Osteocyte (in vitro differentiated cells): ENCODE results near the gene ATP13A2. TPM values are rescaled to one million over a fixed set of nuclear protein-coding genes. Genes with fewer than 3 reads are reported as not detected.
"Not testable (repeated sequence)": the region's sequence is repeated elsewhere in the genome, so short reads cannot be mapped to it uniquely, and the experiment has no call there.

Source experiments
- DNase-seq: peaks from one replicate; pipeline ENCODE4 v3.0.0; 2021; ENCODE audit warnings: mixed read lengths; ENCODE audit not compliant: unreplicated experiment; ENCODE audit errors: extremely low spot score
- H3K27ac Mint-ChIP-seq: one replicate; pipeline ENCODE4 v1.8.0; 2021; ENCODE audit warnings: mild to moderate bottlenecking, mixed read lengths; ENCODE audit not compliant: unreplicated experiment
- H3K27me3 Mint-ChIP-seq: one replicate; pipeline ENCODE4 v1.8.0; 2021; ENCODE audit warnings: mixed read lengths; ENCODE audit not compliant: unreplicated experiment
- H3K36me3 Mint-ChIP-seq: one replicate; pipeline ENCODE4 v1.8.0; 2021; ENCODE audit warnings: mixed read lengths; ENCODE audit not compliant: unreplicated experiment
- H3K4me1 Mint-ChIP-seq: one replicate; pipeline ENCODE4 v1.8.0; 2021; ENCODE audit warnings: mixed read lengths; ENCODE audit not compliant: unreplicated experiment
- H3K4me3 Mint-ChIP-seq: one replicate; pipeline ENCODE4 v1.8.0; 2021; ENCODE audit warnings: mild to moderate bottlenecking, moderate library complexity, mixed read lengths; ENCODE audit not compliant: unreplicated experiment
- H3K9me3 Mint-ChIP-seq: one replicate; pipeline ENCODE4 v1.8.0; 2021; ENCODE audit warnings: mixed read lengths; ENCODE audit not compliant: unreplicated experiment
- CTCF ChIP-seq: fragments of 200-600 bp; sonication (generic); IDR thresholded peaks from 2 replicates; pipeline ENCODE4 v1.5.0; 2021; ENCODE audit warnings: antibody characterized with exemption, mild to moderate bottlenecking, moderate library complexity
- total RNA-seq: library from RNA; stranded (reverse); gene quantifications from 2 replicates; pipeline ENCODE4 v1.2.1, GENCODE V29; 2021

The ATP13A2 gene
- total RNA-seq, 1 donor from 2014 or later: 69.6 TPM

DNA sequence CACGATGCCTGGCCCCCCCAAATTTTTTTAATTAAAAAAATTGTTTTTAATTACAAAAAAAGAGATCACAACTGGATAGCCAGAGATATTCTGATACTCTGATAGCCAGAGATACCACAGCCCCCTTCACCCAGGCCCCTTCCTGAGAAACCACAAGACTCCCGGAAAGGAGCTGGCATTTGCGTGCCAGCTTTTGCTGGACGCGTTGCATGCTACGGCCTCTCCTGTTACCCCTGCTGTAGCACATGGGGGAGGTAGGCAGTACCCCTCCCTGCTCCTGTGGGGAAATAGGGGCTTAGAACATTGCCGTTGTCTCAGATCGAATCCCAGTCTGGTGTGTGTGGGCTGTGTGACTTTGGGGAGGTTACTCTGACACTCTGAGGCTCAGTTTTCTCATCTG is 54.0 kb downstream of the ATP13A2 start:
- H3K4me1 Mint-ChIP-seq: peaks cover 10% of the 10 kb centered on the region
- H3K27me3 Mint-ChIP-seq: no peaks in the 10 kb centered on the region
- no peak overlapping the region for H3K27ac Mint-ChIP-seq
- TF ChIP-seq CTCF: no peak
- H3K36me3 Mint-ChIP-seq: no peaks in the 10 kb centered on the region
- H3K9me3 Mint-ChIP-seq: no peaks in the 10 kb centered on the region
- no peak overlapping the region for H3K4me3 Mint-ChIP-seq
- DNase-seq: no peak

GRCh38 chr1:16956775-16957174 is 55.0 kb downstream of the ATP13A2 start:
- no peaks in the 10 kb centered on the region for H3K27me3 Mint-ChIP-seq
- H3K4me1 Mint-ChIP-seq: peaks cover 12% of the 10 kb centered on the region
- no peak overlapping the region for H3K4me3 Mint-ChIP-seq
- TF ChIP-seq CTCF: no peak
- H3K9me3 Mint-ChIP-seq: no peaks in the 10 kb centered on the region
- no peak for DNase-seq
- H3K36me3 Mint-ChIP-seq: no peaks in the 10 kb centered on the region
- H3K27ac Mint-ChIP-seq: no peak overlapping the region

- H3K36me3 Mint-ChIP-seq: no peaks in the 10 kb centered on the region
- DNase-seq: no peak
- no peaks in the 10 kb centered on the region for H3K9me3 Mint-ChIP-seq
- peaks cover 6% of the 10 kb centered on the region for H3K4me1 Mint-ChIP-seq
- no peak overlapping the region for H3K27ac Mint-ChIP-seq
- no peak overlapping the region for H3K4me3 Mint-ChIP-seq
- H3K27me3 Mint-ChIP-seq: no peaks in the 10 kb centered on the region
- TF ChIP-seq CTCF: no peak
These were observed 56.5 kb downstream of the ATP13A2 start for GRCh38 chr1:16955186-16955585.

DNA sequence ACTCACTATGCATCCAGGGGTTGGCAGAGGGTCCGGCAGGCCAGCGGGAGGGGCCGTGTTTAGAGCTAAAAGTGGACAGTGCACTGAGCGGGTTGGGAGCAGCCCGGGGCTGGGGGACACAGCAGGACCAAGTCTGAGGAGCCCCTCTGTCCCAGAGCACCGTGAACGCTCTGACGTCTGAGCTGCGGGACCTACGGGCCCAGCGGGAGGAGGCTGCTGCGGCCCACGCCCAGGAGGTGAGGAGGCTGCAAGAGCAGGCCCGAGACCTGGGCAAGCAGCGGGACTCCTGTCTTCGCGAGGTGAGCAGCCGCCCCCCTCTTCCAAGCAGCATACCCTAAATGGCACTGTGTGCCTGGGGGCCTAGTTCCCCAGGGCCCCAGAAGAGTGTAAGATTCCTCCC is 57.1 kb downstream of the ATP13A2 start:
- no peak for TF ChIP-seq CTCF
- DNase-seq: no peak
- Mint-ChIP-seq H3K4me3 (no peak overlapping the region), H3K27ac (no peak overlapping the region), H3K27me3 (no peaks in the 10 kb centered on the region), H3K9me3 (no peaks in the 10 kb centered on the region), H3K4me1 (peaks cover 5% of the 10 kb centered on the region), H3K36me3 (no peaks in the 10 kb centered on the region)

- H3K27me3 Mint-ChIP-seq, DNase-seq, H3K36me3 Mint-ChIP-seq, H3K4me1 Mint-ChIP-seq, H3K4me3 Mint-ChIP-seq, H3K27ac Mint-ChIP-seq, H3K9me3 Mint-ChIP-seq: not testable (repeated sequence)
These were observed 59.4 kb downstream of the ATP13A2 start for GRCh38 chr1:16952376-16952775.

DNA sequence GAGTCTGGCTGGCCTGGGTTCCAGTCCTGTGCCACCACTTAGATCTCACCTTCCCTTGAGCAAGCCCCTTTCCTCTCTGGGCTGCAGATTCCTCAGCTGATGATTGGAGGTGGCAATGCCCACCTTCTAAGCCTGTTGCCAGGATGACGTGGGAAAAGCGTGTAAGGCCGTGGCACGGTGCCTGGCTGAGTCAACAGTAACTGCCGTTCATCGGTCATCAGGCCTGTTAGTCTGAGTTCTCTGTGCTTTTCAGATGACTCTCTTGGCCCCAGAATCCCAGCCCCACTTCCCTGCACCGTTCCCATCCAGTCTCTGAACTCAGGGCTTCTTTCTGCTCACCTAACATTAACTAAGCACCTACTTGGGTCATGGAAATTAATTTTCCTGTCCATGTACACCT is 62.7 kb downstream of the ATP13A2 start:
- H3K4me1 Mint-ChIP-seq, H3K4me3 Mint-ChIP-seq, H3K27ac Mint-ChIP-seq, H3K27me3 Mint-ChIP-seq, H3K36me3 Mint-ChIP-seq, DNase-seq, H3K9me3 Mint-ChIP-seq: not testable (repeated sequence)

GRCh38 chr1:16948282-16948891 is 63.3 kb downstream of the ATP13A2 start:
- not testable (repeated sequence) for DNase-seq, H3K27me3 Mint-ChIP-seq, H3K27ac Mint-ChIP-seq, H3K4me3 Mint-ChIP-seq, H3K4me1 Mint-ChIP-seq, H3K9me3 Mint-ChIP-seq, H3K36me3 Mint-ChIP-seq
